Loucy (cell line): ENCODE measurements around the gene FAM180A.

Source experiments
- H2AFZ ChIP-seq: fragments of 200-600 bp; sonication (generic); 2 replicates; pipeline ENCODE4 v1.6.0; 2016; ENCODE audit warnings: antibody characterized with exemption, mild to moderate bottlenecking, low read length, moderate library complexity
- H3F3A ChIP-seq: fragments of 200-600 bp; 2 replicates; pipeline ENCODE4 v1.6.0; 2016; ENCODE audit warnings: antibody characterized with exemption, low read depth, mild to moderate bottlenecking
- H3K27me3 ChIP-seq: fragments of 200-600 bp; sonication (generic); 2 replicates; pipeline ENCODE4 v1.6.1; 2014; ENCODE audit warnings: low read length, mild to moderate bottlenecking; ENCODE audit not compliant: insufficient read depth, poor library complexity, severe bottlenecking
- H3K36me3 ChIP-seq: fragments of 200-600 bp; sonication (generic); 2 replicates; pipeline ENCODE4 v1.6.1; 2016; ENCODE audit warnings: low read length; ENCODE audit not compliant: insufficient read depth
- H3K4me1 ChIP-seq: fragments of 200-600 bp; sonication (generic); 2 replicates; pipeline ENCODE4 v1.5.1; 2014; ENCODE audit warnings: low read length, mild to moderate bottlenecking; ENCODE audit not compliant: insufficient read depth, poor library complexity, severe bottlenecking
- H3K4me2 ChIP-seq: fragments of 200-600 bp; sonication (generic); 2 replicates; pipeline ENCODE4 v1.6.0; 2014; ENCODE audit warnings: antibody characterized with exemption, low read length, low read depth, mild to moderate bottlenecking; ENCODE audit not compliant: poor library complexity, severe bottlenecking
- H3K4me3 ChIP-seq: fragments of 200-600 bp; sonication (generic); 2 replicates; pipeline ENCODE4 v1.5.1; 2014; ENCODE audit warnings: low read length, mild to moderate bottlenecking, mixed read lengths; ENCODE audit not compliant: poor library complexity, severe bottlenecking
- H3K79me2 ChIP-seq: fragments of 200-600 bp; sonication (generic); 2 replicates; pipeline ENCODE4 v1.6.1; 2014; ENCODE audit warnings: low read length; ENCODE audit not compliant: insufficient read depth
- H3K9ac ChIP-seq: fragments of 200-600 bp; sonication (generic); 2 replicates; pipeline ENCODE4 v1.6.0; 2014; ENCODE audit warnings: mild to moderate bottlenecking, low read depth, low read length, moderate library complexity; ENCODE audit not compliant: poor library complexity, severe bottlenecking
- H3K9me2 ChIP-seq: fragments of 200-600 bp; sonication (generic); replicated peaks from 2 replicates; pipeline ENCODE4 v1.6.1; 2016; ENCODE audit warnings: low read depth, low read length, mixed read lengths
- H3K9me3 ChIP-seq: fragments of 200-600 bp; sonication (generic); 2 replicates; pipeline ENCODE4 v1.6.1; 2014; ENCODE audit warnings: mild to moderate bottlenecking, antibody characterized with exemption, low read length, low read depth; ENCODE audit not compliant: insufficient read depth
- H4K20me1 ChIP-seq: fragments of 200-600 bp; sonication (generic); 2 replicates; pipeline ENCODE4 v1.6.0; 2014; ENCODE audit warnings: antibody characterized with exemption, low read length, mild to moderate bottlenecking; ENCODE audit not compliant: insufficient read depth, poor library complexity, severe bottlenecking
- CTCF ChIP-seq: fragments of 200-600 bp; sonication (generic); conservative IDR thresholded peaks from 2 replicates; pipeline ENCODE4 v1.5.1; 2014; ENCODE audit warnings: mild to moderate bottlenecking, antibody characterized with exemption, low read length
- EZH2phosphoT487 ChIP-seq: fragments of 200-600 bp; IDR thresholded peaks from 2 replicates; pipeline ENCODE4 v1.6.1; 2018; ENCODE audit warnings: antibody characterized with exemption, mild to moderate bottlenecking, moderate library complexity, borderline replicate concordance

The FAM180A gene

GRCh38 chr7:135791543-135792362 is 43.1 kb upstream of the FAM180A start:
- no peaks in the 10 kb centered on the region for H3K9me2 ChIP-seq
- no peak overlapping the region for H2AFZ ChIP-seq
- H3K79me2 ChIP-seq = no peaks in the 10 kb centered on the region
- H3K4me2 ChIP-seq = no peak overlapping the region
- no peaks in the 10 kb centered on the region for H3F3A ChIP-seq
- H3K4me3 ChIP-seq = no peak overlapping the region
- H3K27me3 ChIP-seq = no peaks in the 10 kb centered on the region
- no peaks in the 10 kb centered on the region for H4K20me1 ChIP-seq
- no peak overlapping the region for H3K9ac ChIP-seq
- no peaks in the 10 kb centered on the region for H3K4me1 ChIP-seq
- no peaks in the 10 kb centered on the region for H3K36me3 ChIP-seq
- TF ChIP-seq EZH2phosphoT487 (no peak), CTCF (no peak)
- no peaks in the 10 kb centered on the region for H3K9me3 ChIP-seq

- Histone ChIP-seq H3K4me2 (no peak overlapping the region), H3K9ac (no peak overlapping the region), H3K9me2 (no peaks in the 10 kb centered on the region), H3K9me3 (no peaks in the 10 kb centered on the region), H3K27me3 (no peaks in the 10 kb centered on the region), H2AFZ (no peak overlapping the region), H3K4me3 (no peak overlapping the region), H3F3A (no peaks in the 10 kb centered on the region), H3K36me3 (no peaks in the 10 kb centered on the region), H3K4me1 (no peaks in the 10 kb centered on the region), H3K79me2 (no peaks in the 10 kb centered on the region), H4K20me1 (no peaks in the 10 kb centered on the region)
- no peak for TF ChIP-seq CTCF
- no peak for TF ChIP-seq EZH2phosphoT487
Measured at GRCh38 chr7:135790371-135790977, 41.9 kb upstream of the FAM180A start.

GRCh38 chr7:135789956-135790355 is 41.3 kb upstream of the FAM180A start:
- Histone ChIP-seq H3K9ac (no peak overlapping the region), H3K9me3 (no peaks in the 10 kb centered on the region), H3K4me1 (no peaks in the 10 kb centered on the region), H4K20me1 (no peaks in the 10 kb centered on the region), H3K27me3 (no peaks in the 10 kb centered on the region), H3K4me2 (no peak overlapping the region), H3K79me2 (no peaks in the 10 kb centered on the region), H3K36me3 (no peaks in the 10 kb centered on the region), H3K4me3 (no peak overlapping the region), H3K9me2 (no peaks in the 10 kb centered on the region), H3F3A (no peaks in the 10 kb centered on the region), H2AFZ (no peak overlapping the region)
- no peak for TF ChIP-seq EZH2phosphoT487
- no peak for TF ChIP-seq CTCF
